ENCODE results near the gene GRB10.

DNA sequence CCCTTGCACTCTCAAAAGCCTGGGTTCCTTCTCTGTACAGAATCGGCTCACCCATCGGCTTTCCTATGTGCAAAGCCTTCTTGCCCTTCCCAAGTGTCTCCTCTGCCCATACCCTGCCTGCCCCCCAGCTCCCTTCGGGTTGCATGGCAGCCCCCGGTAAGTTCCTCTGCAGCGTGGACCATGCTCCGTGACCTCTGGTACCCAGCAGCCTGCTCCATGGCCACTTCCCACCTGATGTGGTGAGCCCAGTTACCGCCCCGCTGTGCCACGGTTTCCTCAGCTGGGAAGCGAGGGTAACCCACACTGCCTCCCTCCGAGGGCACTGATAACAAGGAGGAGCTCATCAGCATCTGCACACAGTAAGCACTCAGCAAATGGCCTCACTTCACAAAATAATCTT, 110.7 kb downstream of the GRB10 start:
- TF ChIP-seq POLR2A (IDR thresholded peaks at IDR 0.05; ENCODE audit: low read length) (no peak), GATA1 (IDR thresholded peaks at IDR 0.05; ENCODE audit: low read depth, low read length) (no peak)

All from erythroblast (primary cell).